OCI-LY7 (cell line): ENCODE results near the gene CHST2.

Source experiments
- EZH2phosphoT487 ChIP-seq: fragments of 200-600 bp; sonication (generic); IDR thresholded peaks from 2 replicates; pipeline ENCODE4 v1.6.1; 2018; ENCODE audit warnings: low read depth, borderline replicate concordance, mild to moderate bottlenecking, mixed run types, antibody characterized with exemption, low read length, moderate library complexity, mixed read lengths
- TF ChIP-seq, protein P1 (sequence below): fragments of 200-600 bp; sonication (generic); conservative IDR thresholded peaks from 2 replicates; pipeline ENCODE4 v1.5.1; 2014; ENCODE audit warnings: mild to moderate bottlenecking, antibody characterized with exemption, low read length, moderate library complexity, mixed read lengths

DNA sequence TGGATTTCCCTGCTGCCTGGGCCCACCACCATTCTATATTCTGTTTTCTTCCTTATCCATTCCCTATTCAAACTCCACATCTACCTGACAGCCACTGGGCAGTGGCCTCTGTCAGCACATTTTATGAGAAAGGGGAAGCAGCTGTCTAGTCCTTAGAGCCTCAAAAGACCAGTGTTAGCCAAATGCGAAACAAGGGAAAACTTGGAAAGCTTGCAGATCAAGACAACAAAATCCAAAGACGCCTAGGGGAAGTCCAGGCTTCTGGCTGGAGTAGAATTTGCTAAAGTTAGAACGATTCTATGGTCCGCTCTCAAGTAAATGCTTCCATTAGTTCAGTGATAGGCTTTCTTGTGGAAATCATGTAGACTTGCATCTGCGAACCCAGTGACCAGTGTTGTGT, 39.4 kb upstream of the CHST2 start:
- TF ChIP-seq, protein P1, sequence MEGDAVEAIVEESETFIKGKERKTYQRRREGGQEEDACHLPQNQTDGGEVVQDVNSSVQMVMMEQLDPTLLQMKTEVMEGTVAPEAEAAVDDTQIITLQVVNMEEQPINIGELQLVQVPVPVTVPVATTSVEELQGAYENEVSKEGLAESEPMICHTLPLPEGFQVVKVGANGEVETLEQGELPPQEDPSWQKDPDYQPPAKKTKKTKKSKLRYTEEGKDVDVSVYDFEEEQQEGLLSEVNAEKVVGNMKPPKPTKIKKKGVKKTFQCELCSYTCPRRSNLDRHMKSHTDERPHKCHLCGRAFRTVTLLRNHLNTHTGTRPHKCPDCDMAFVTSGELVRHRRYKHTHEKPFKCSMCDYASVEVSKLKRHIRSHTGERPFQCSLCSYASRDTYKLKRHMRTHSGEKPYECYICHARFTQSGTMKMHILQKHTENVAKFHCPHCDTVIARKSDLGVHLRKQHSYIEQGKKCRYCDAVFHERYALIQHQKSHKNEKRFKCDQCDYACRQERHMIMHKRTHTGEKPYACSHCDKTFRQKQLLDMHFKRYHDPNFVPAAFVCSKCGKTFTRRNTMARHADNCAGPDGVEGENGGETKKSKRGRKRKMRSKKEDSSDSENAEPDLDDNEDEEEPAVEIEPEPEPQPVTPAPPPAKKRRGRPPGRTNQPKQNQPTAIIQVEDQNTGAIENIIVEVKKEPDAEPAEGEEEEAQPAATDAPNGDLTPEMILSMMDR: no peak
- TF ChIP-seq EZH2phosphoT487: no peak
